Keratinocyte (primary cell): ENCODE results near the gene FOXD3. TPM values are rescaled to one million over a fixed set of nuclear protein-coding genes. Genes with fewer than 3 reads are reported as not detected.

Experiments
- DNase-seq: peaks from one replicate; pipeline ENCODE4 v3.0.0-alpha.2; 2011; ENCODE audit warnings: low read depth, missing footprints, low spot score
- FAIRE-seq: peaks from 2 replicates; lab custom pipeline; 2011; peaks lifted over from hg19 to GRCh38; lab: Jason Lieb, UNC
- H2AFZ ChIP-seq: 2 replicates; pipeline ENCODE4 v1.6.0; 2012; ENCODE audit warnings: low read length, control low read depth, inconsistent platforms; ENCODE audit not compliant: control insufficient read depth
- H3K27ac ChIP-seq: 2 replicates; pipeline ENCODE4 v1.5.1; 2011; ENCODE audit warnings: low read length; ENCODE audit not compliant: control insufficient read depth, insufficient read depth
- H3K27me3 ChIP-seq: 3 replicates; pipeline ENCODE4 v1.6.0; 2011; ENCODE audit warnings: low read length; ENCODE audit not compliant: control insufficient read depth, insufficient read depth; ENCODE audit errors: extremely low read depth
- H3K36me3 ChIP-seq, 2 experiments: 2 replicates in 1 of 2; 3 replicates in 1 of 2; pipeline ENCODE4 v1.5.1; 2011; ENCODE audit warnings: low read length in 2 of 2, mild to moderate bottlenecking in 1 of 2; ENCODE audit not compliant: control insufficient read depth in 2 of 2, insufficient read depth in 2 of 2; ENCODE audit errors: extremely low read depth in 1 of 2
- H3K4me1 ChIP-seq: 3 replicates; pipeline ENCODE4 v1.5.1; 2011; ENCODE audit warnings: low read length; ENCODE audit not compliant: control insufficient read depth, insufficient read depth; ENCODE audit errors: extremely low read depth
- H3K4me2 ChIP-seq: 3 replicates; pipeline ENCODE4 v1.6.0; 2011; ENCODE audit warnings: low read depth, low read length; ENCODE audit not compliant: control insufficient read depth, insufficient read depth; ENCODE audit errors: extremely low read depth
- H3K4me3 ChIP-seq, 3 experiments: fragments of 200-600 bp in 1 of 3; sonication (generic) in 1 of 3; 2 replicates in 2 of 3; 3 replicates in 1 of 3; pipeline ENCODE4 v1.5.1; 2011 to 2016; ENCODE audit warnings: low read length in 3 of 3, mild to moderate bottlenecking in 3 of 3, control low read depth in 2 of 3, inconsistent platforms in 1 of 3, low read depth in 1 of 3, mixed read lengths in 1 of 3, mixed run types in 1 of 3, moderate library complexity in 1 of 3; ENCODE audit not compliant: control insufficient read depth in 2 of 3, insufficient read depth in 2 of 3; ENCODE audit errors: extremely low read depth in 1 of 3
- H3K79me2 ChIP-seq: 2 replicates; pipeline ENCODE4 v1.6.0; 2012; ENCODE audit warnings: low read length; ENCODE audit not compliant: control insufficient read depth, insufficient read depth
- H3K9ac ChIP-seq: 3 replicates; pipeline ENCODE4 v1.6.0; 2011; ENCODE audit warnings: low read length; ENCODE audit not compliant: control insufficient read depth, insufficient read depth; ENCODE audit errors: extremely low read depth
- H3K9me1 ChIP-seq: 3 replicates; pipeline ENCODE4 v1.6.0; 2011; ENCODE audit warnings: low read length; ENCODE audit not compliant: control insufficient read depth, insufficient read depth; ENCODE audit errors: extremely low read depth
- H3K9me3 ChIP-seq: 2 replicates; pipeline ENCODE4 v1.5.1; 2012; ENCODE audit warnings: low read depth, low read length; ENCODE audit not compliant: control insufficient read depth
- H4K20me1 ChIP-seq: 3 replicates; pipeline ENCODE4 v1.6.0; 2011; ENCODE audit warnings: low read length; ENCODE audit not compliant: control insufficient read depth, insufficient read depth; ENCODE audit errors: extremely low read depth
- CTCF ChIP-seq, 3 experiments: IDR thresholded peaks in 1 of 3; conservative IDR thresholded peaks in 1 of 3; optimal IDR thresholded peaks in 1 of 3; 2 replicates in 2 of 3; 3 replicates in 1 of 3; pipeline versions ENCODE3 to v1.5.1; 2011; ENCODE audit warnings: low read length in 3 of 3, mild to moderate bottlenecking in 3 of 3, moderate library complexity in 2 of 3, control low read depth in 1 of 3, inconsistent platforms in 1 of 3; ENCODE audit not compliant: insufficient read depth in 2 of 3; ENCODE audit errors: extremely low read depth in 1 of 3
- EZH2 ChIP-seq: IDR thresholded peaks from one replicate; pipeline ENCODE4 v1.6.1; 2012; ENCODE audit warnings: inconsistent platforms, mild to moderate bottlenecking, low read length, moderate library complexity
- dilution Hi-C: fragments of 300-500 bp; cut with MboI; formaldehyde crosslinking; loops from one replicate; pipeline ENCODE4 v1.7.0; 2020; ENCODE audit warnings: low sequenced_read_pairs; ENCODE audit not compliant: extremely low pct_ligation_motif_present
- polyA plus RNA-seq, 5 experiments: library from polyadenylated mRNA; depleted of rRNA in 3 of 5; stranded (reverse) in 3 of 5; stranded (forward) in 1 of 5; unstranded in 1 of 5; fragments of >200 nt; gene quantifications; 1 replicate in 1 of 5; 2 replicates in 3 of 5; 3 replicates in 1 of 5; pipeline versions ENCODE4 v1.2.1 to v1.2.3, GENCODE V29; 2011 to 2012; ENCODE audit warnings: missing spikeins in 2 of 5, low read depth in 1 of 5, low replicate concordance in 1 of 5

Gene FOXD3
- polyA plus RNA-seq, 1 donor (not counting 4 experiments of a cell fraction or from before 2014, with no cell fraction given): not detected

- Histone ChIP-seq H3K27me3 (peaks cover 80% of the 10 kb centered on the region), H3K9me1 (no peaks in the 10 kb centered on the region), H3K9ac (no peak overlapping the region), H4K20me1 (no peaks in the 10 kb centered on the region), H3K9me3 (peaks cover 4% of the 10 kb centered on the region), H3K4me2 (no peak overlapping the region), H3K4me3 (no peak overlapping the region), H3K27ac (no peak overlapping the region), H3K4me1 (peaks cover 6% of the 10 kb centered on the region), H2AFZ (no peak overlapping the region), H3K79me2 (no peaks in the 10 kb centered on the region), H3K36me3 (no peaks in the 10 kb centered on the region)
- TF ChIP-seq CTCF (optimal IDR thresholded peaks at IDR 0.05 in 1 of 3, IDR thresholded peaks at IDR 0.05 in 1 of 3, conservative IDR thresholded peaks at IDR 0.05 in 1 of 3; ENCODE audit: extremely low read depth in 1 of 3, insufficient read depth in 2 of 3, low read length in 3 of 3) (no peak), EZH2 (no peak)
- dilution Hi-C loops: no loop called here
- DNase-seq (no peak), FAIRE-seq (no peak)
These were observed 3.0 kb upstream of the FOXD3 start for GRCh38 chr1:63319046-63320021.

- H3K36me3 ChIP-seq: no peaks in the 10 kb centered on the region
- FAIRE-seq: no peak
- TF ChIP-seq CTCF (optimal IDR thresholded peaks at IDR 0.05 in 1 of 3, IDR thresholded peaks at IDR 0.05 in 1 of 3, conservative IDR thresholded peaks at IDR 0.05 in 1 of 3; ENCODE audit: extremely low read depth in 1 of 3, insufficient read depth in 2 of 3, low read length in 3 of 3) (no peak), EZH2 (peak; percentile 29)
- no peak overlapping the region for H3K4me3 ChIP-seq
- dilution Hi-C loops: no loop called here
- H3K9ac ChIP-seq: no peak overlapping the region
- no peaks in the 10 kb centered on the region for H3K9me1 ChIP-seq
- peaks cover 4% of the 10 kb centered on the region for H3K9me3 ChIP-seq
- peaks cover 84% of the 10 kb centered on the region for H3K27me3 ChIP-seq
- H3K4me1 ChIP-seq: peaks cover 6% of the 10 kb centered on the region
- no peaks in the 10 kb centered on the region for H4K20me1 ChIP-seq
- no peak overlapping the region for H3K27ac ChIP-seq
- no peak overlapping the region for H2AFZ ChIP-seq
- DNase-seq: no peak
- no peaks in the 10 kb centered on the region for H3K79me2 ChIP-seq
- H3K4me2 ChIP-seq: no peak overlapping the region
These were observed 2.2 kb upstream of the FOXD3 start for GRCh38 chr1:63320022-63320721.
